NCI-H2196 treated with DMSO at 0.1 percent for 48 hours (cell line): ENCODE results near the gene CDH13.

Source experiments
- DNase-seq: peaks from one replicate; lab custom pipeline; 2025; ENCODE audit not compliant: unreplicated experiment; lab: John Stamatoyannopoulos, UW

CDH13 gene

DNA sequence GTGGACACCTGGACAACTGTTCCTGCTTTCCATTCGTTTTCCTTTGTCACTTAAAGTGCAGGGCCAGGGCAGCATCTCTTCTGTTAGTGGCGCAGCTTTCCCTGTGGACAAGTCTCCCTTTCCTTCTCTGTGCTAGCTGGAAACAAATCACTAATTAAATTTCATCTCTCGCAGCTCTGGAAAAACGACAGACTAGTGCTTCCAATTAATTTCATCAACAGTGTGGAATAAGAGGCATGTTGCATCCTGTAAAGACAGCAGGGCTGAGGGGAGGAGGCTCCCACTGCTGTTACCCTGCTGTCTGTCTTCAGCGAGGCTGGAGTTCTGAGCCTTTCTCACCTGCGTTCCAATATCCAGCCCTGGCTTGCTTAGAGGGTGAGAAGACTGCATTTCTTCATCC is 828.9 kb downstream of the CDH13 start:
- DNase-seq, result no peak

- no peak for DNase-seq
Measured at GRCh38 chr16:83456934-83457333, 830.2 kb downstream of the CDH13 start.

DNA sequence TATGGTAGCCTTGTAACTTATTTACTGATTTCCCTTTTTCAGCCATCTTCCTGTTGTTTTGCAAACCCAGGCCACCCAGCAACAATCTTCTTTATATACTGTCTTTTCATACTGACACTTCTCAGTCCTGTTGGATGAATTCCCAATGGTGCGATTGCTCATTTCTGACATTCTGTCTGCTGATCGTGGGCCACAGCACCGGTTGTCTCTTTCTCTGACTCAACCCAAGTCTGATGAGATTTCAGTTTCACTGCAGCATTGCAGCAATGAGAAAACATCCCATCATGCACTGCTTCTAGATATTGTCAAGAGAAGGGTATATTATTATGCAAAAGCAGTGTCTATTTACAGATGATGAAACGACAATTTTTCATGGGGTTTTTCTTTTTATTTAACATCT is 831.8 kb downstream of the CDH13 start:
- DNase-seq, result no peak

DNA sequence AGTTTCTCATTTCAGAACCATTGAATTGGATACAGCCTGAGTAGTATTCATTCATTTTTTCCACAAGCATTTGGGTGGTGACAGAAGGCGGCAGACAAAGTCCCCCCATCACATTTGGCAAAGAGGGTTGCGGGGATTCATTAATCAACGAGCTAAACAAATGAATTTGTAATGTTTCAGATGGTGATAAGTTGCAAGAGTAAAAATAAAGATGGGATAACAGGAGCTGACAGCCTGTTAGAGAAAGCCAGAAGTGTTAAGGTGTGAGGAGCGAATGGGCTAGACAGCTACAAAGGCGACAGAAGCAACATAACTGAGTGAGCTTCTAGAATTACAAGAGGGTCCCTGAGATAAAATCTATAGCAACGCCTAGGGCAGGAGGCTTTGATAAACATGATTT is 838.2 kb downstream of the CDH13 start:
- DNase-seq, result no peak

- no peak for DNase-seq
Measured at GRCh38 chr16:83470416-83470815, 843.6 kb downstream of the CDH13 start.

- no peak for DNase-seq
Measured at GRCh38 chr16:83472776-83473501, 846.2 kb downstream of the CDH13 start.

- DNase-seq, result no peak
Measured at GRCh38 chr16:83473926-83474650, 847.3 kb downstream of the CDH13 start.

DNA sequence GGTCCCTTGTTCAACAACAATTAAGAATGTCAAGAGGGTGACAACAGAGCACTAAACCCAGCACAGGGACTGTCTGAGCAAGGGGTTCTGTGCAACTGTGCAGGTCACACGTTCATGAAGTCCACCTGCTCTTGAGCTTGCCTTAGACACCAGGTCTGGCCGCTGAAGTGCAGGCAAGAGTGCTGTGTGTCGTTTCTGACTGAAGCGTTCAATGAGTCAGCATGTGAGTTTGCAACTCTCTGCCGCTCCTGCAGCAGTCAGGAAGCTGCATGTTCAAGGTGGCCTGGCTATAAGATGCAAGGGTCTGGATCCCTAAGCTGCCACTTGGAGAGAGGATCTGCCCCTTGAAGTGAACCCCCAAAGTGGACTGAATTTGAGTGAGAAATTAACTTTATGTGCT is 848.3 kb downstream of the CDH13 start:
- no peak for DNase-seq

DNA sequence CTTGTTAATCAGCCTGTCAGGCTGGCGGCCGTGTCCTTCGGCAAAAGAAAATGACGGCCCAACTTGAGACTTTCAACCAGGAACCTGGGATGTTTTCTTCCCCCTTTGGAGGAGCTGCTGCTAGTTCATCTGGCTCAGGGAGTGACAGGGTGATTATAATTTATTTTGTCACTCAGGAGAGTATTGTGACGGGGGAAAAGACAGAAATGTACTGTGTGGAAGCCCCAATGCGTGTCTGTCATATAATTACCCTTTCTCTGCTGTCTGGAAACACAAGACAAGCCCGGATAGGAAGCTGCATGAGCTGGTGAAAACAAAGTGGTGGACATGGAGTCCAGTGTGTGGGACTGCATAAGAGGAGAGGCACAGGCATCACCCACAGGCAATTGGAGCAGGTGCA is 854.8 kb downstream of the CDH13 start:
- no peak for DNase-seq

DNA sequence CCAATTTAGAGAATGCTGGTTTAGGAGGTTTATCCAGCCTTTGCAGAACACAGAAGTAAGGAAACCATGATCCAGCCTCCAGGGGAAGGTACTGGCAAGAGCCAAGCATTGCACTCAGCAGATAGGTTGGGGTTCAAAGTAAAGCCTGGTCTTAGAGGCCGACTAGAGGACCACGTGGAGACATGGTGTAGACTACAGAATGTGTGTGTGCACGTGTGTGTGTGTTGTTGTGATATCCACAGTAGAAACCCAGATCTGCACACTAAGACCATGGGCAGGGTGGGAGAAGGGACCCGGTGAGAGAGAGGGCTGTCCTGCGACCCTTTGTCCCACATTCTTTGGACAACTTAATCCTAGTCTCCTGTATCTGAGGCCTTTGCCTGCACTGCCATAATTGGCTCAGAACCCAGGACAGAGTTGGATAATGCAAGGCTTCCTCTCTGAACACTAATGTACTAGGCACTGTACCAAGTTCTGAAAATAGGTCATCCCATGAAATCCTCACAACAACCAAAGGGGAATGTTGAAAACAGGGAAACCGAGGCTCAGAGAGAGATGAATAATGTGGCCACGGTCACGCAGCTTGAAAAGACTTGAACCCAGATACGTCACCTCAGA is 855.9 kb downstream of the CDH13 start:
- no peak for DNase-seq

DNA sequence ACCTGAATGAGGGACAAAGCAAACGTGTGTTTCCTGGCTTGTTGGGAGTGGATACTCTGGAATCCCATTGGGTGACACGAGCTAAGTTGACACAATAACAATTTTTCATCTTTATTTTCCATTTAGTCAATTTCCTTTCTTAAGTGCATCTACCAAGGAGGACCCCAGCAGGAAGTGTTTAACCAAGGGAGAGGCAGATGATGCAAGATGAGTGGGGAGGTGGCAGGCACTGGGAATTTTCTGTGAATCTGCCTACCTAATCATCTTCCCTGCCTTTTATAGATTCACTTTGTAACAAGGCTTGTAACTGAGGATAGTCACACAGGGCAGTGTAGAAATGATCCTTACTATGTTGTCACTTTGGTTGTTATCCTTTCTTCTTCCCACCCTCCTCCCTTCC is 863.3 kb downstream of the CDH13 start:
- DNase-seq, result no peak

DNA sequence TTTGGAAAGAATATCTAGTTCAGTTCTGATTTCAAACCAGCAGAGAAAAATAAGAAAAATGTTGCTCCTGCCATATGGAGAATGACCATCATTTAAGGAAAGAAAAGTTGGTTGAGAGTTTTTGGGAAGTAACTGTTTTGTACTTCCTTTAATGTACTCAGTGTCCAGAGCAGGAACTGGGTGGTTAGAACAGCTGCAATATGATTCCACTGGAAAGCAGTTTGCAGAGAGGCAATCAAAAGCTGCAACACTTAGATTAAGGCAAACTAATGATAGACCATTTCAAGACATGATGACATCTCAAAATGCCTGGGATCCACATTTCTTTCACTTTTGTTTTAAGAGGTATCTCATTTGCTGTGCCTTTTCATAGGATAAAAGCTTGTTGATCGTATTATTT is 867.7 kb downstream of the CDH13 start:
- DNase-seq, result no peak

DNA sequence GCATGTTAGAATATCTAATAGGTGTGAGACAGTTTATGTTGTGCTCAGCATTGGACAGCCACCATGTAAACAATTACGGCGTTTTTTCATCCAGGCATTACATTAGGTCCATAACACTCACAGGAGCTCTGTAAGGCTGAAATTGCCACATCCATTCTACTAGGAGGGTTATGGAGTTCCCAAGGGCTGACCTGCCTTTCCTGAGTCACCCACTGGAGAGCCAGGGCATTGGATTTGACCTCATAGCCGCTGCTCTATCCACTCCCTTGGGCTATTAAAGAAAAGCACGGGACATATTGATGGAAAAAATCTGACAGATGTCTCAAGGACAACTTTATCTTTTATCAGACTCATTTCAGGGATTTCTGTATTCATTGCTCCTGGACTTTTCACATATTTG is 874.7 kb downstream of the CDH13 start:
- no peak for DNase-seq

DNA sequence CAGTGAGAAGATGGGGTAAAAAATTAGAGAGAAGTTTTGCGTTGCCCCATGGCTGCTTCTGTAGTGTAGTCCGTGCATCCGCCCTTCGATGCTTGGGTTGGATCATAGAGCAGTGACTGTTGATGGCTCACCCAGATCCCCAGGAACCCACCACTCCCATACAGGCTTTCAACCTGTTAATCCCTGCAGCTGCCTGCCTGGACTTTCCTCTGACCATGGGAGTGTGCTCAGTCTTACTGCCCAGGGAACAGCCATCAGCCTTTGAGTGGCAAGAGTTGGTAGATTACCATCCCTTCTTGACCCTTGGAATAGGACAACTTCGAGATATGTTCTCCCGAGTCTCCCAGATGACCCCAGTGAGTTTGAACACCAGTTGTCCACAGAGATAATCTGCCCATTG is 881.5 kb downstream of the CDH13 start:
- DNase-seq, result no peak

GRCh38 chr16:83509316-83509715 is 882.5 kb downstream of the CDH13 start:
- no peak for DNase-seq

- no peak for DNase-seq
Measured at GRCh38 chr16:83510906-83511305, 884.1 kb downstream of the CDH13 start.

DNA sequence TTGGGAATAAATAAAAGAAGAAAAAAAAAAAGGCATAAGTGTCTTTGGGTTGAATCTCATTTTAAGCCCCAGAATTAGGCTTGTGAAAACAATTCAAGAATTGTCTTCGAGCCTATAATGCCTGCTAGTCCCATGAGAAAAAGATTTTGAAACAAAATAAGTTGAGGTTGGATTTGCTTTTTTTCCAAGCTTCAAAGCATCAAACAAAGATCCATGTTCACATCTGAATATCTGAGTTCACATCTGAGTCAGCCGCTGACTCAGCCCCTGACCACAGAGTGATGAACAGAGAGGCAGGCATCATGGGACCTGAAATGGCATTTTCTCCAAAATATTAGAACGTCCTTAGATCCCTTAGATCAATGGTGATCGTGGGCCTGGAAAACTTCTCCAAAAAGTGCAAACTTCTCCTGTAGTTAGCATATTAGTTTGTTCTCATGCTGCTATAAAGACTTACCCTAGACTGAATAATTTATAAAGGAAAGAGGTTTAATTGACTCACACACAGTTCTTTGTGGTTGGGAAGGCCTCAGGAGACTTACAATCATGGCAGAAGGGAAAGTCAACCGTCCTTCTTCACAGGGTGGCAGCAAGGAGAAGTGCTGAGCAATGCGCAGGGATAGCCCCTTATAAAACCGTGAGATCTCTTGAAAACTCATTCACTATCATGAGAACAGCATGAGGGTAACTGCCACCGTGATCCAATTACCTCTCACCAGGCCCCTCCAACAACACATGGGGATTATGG is 886.4 kb downstream of the CDH13 start:
- DNase-seq, result no peak

DNA sequence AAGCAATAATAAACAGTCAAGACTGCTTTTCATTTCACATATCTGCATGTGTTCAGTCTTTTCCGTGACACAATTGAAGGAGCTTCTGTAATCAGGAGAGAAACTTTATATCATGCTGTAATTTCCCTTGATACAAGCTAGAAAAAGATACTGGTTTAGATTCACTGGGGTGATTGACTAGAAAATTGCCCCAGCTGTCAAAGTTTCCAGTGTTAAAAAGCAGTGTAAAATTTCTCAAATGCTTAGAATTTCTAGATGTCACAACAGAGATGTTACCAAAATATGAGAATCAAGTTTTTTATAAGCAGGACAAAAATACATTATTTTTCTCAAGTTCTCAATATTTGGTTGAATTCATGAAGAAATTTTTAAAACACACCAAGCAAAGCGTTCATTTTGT is 888.6 kb downstream of the CDH13 start:
- no peak for DNase-seq

- no peak for DNase-seq
Measured at GRCh38 chr16:83516931-83517330, 890.2 kb downstream of the CDH13 start.

DNA sequence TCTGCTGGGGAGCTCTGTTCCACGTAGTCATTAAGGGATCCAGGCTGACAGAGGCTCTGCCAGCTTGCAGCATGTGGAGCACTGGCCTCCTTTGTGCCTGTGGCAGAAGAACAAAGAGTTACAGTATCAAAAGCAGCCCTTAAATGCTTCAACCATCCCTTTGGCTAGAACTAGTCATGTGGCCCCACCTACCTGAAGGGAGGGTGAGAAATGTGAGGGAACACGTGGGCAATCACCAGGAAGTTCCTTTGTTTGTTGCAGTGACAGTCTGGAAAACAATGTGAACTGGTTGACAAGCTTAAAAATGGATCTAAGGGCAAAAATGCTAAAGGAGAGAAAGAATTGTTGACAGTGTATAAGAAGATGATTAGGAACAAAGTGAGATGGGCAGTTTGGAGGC is 890.6 kb downstream of the CDH13 start:
- DNase-seq, result no peak

GRCh38 chr16:83520596-83520995 is 893.8 kb downstream of the CDH13 start:
- DNase-seq, result no peak

GRCh38 chr16:83530293-83530692 is 903.5 kb downstream of the CDH13 start:
- no peak for DNase-seq
